ENCODE measurements around the gene IL17A.

- TF ChIP-seq POLR2A (IDR thresholded peaks at IDR 0.05), result no peak
- TF ChIP-seq, protein P1, sequence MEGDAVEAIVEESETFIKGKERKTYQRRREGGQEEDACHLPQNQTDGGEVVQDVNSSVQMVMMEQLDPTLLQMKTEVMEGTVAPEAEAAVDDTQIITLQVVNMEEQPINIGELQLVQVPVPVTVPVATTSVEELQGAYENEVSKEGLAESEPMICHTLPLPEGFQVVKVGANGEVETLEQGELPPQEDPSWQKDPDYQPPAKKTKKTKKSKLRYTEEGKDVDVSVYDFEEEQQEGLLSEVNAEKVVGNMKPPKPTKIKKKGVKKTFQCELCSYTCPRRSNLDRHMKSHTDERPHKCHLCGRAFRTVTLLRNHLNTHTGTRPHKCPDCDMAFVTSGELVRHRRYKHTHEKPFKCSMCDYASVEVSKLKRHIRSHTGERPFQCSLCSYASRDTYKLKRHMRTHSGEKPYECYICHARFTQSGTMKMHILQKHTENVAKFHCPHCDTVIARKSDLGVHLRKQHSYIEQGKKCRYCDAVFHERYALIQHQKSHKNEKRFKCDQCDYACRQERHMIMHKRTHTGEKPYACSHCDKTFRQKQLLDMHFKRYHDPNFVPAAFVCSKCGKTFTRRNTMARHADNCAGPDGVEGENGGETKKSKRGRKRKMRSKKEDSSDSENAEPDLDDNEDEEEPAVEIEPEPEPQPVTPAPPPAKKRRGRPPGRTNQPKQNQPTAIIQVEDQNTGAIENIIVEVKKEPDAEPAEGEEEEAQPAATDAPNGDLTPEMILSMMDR (IDR thresholded peaks at IDR 0.05), result no peak
These were observed 15.3 kb downstream of the IL17A start for GRCh38 chr6:52201493-52201892.
